Hematopoietic multipotent progenitor cell treated with erythropoietin and hydrocortisone succinate and interleukin-3 and kit ligand, for 15 days (in vitro differentiated cells): Measurements from ENCODE around the gene CCDC74A.
"Not testable (repeated sequence)": the region's sequence is repeated elsewhere in the genome, so short reads cannot be mapped to it uniquely, and the experiment has no call there.

Experiments used
- DNase-seq: peaks from one replicate; pipeline ENCODE4 v3.0.0-alpha.2; 2015; ENCODE audit warnings: low spot score

Gene CCDC74A

DNA sequence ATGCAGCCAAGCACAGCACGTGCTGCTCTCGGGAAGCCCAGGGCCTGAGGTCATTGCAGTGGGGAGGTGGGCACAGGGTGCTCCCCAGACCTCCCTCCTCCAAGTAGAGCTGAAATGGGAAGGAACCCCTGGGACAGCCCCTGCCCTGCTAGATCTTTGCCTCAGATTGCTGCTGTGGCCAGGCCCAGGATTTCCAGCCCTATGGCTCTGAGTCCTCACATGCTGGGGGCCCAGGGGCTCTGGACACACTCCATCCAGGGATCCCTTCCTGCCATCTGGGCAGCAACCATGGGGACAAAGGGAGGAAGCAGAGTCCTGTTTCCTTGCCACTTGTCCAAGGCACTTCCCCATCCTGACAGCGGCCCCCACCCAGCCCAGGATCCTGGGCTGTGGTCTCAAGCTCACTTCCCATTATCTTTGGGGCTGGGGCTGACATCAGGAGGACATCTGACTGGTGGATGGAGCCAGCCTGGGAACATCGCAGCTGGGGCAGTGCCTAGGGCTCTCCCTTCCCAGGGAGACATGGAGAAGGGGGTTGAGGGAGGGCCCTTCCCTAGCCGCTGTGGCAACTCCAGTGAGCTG is 2.3 kb downstream of the CCDC74A start:
- not testable (repeated sequence) for DNase-seq

DNA sequence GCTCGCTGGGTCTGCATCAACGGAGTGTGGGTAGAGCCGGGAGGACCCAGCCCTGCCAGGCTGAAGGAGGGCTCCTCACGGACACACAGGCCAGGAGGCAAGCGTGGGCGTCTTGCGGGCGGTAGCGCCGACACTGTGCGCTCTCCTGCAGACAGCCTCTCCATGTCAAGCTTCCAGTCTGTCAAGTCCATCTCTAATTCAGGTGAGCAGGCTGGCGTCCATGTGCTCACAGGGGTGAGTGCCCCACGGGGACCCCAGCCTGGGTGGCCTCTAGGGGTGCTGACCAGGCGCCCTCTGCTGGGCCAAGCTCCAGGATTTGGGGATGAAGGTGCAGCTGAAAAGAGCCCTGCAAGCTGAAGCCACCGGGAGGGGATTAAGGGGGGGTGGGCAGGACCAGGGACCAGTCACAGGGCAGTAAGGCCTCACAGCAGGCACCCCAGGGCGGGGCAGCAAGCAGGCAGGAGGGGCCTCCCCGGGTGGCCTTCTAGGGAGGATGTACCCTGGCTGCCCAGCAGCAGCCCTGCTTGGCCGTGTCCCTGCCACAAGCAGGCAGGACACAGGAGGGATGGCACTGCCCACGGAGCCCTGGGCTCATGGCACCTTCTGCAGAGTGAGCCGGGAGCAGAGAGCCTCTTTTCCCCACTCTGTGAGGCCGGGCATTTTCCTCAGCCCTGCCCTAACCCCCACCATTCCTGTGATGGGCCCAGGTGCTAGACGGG is 3.1 kb downstream of the CCDC74A start:
- DNase-seq = not testable (repeated sequence)

DNA sequence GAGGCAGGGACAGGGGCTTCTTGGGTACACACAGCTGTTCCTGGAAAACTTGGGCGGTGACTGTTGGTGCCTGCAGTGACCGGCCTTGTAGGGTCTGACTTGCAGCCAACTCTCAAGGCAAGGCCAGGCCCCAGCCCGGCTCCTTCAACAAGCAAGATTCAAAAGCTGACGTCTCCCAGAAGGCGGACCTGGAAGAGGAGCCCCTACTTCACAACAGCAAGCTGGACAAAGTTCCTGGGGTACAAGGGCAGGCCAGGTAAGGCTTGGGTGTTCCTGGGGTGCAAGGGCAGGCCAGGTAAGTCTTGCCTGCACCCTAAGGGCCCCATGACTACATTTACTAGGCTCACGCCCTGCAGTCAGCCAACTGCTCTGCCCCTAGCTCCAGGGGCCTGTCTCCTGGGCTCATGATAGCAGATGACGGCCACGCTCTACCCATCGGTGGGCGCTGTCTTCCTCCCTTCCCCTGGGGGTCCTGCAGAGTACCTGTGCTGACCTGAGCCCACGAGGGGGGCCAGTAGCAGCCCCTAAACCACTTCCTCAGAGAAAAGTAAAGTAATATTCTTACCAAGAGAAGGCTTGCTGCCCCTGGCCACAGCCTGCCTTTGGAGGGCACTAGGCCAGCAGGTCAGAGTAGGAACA is 4.0 kb downstream of the CCDC74A start:
- not testable (repeated sequence) for DNase-seq

GRCh38 chr2:131532723-131533608 is 5.3 kb downstream of the CCDC74A start:
- not testable (repeated sequence) for DNase-seq

DNA sequence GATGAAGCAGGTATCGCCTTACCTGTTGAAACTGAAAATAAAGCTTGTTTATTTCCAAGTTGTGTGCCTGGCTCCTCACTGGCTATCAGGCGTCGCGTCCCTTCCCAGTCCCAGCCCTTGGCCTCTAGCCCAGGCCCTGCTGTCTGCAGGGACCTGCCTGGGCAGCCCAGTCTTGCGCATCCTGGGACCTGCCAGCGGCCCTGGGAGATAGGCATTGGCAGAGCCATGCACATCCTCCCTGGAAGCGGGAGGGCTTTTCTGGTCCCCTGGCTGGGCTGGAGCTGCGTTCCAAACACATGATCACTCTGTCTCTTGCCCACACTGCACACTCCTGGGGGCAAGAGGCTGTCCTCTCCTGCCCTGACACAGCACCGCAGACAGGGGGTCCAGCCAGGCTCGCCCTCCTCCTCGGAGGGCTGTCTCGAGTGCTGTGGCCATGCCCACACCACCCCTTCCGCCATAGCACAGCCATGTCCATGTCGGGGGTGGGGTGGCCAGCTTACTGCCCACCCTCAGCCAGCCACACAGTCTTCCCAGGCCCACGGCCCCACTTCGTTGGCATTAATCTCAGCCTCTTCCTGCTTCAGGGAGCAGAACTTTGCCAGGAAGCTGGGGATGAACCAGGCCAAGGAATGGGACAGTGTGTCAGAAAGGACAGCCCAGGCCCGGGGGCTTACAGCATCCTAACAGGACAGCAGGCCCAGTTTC is 6.1 kb downstream of the CCDC74A start:
- DNase-seq = not testable (repeated sequence)

DNA sequence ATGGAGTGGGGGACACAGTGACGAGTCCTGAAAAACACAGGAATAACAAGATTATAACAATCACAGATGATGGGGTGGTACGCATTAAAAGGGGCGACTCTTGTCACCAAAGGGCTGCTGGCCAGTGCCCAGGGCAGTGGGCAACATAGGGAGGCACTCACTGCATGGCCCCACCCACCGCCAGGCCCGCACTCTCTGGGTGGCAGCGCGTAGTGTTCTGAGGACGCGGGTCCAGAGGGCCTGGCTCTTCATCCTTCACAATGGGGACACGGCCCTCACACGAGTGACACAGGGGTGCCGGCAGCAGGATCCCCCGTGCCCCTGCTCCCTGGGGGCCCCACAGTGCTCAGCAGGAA is 6.6 kb downstream of the CCDC74A start:
- DNase-seq = not testable (repeated sequence)

DNA sequence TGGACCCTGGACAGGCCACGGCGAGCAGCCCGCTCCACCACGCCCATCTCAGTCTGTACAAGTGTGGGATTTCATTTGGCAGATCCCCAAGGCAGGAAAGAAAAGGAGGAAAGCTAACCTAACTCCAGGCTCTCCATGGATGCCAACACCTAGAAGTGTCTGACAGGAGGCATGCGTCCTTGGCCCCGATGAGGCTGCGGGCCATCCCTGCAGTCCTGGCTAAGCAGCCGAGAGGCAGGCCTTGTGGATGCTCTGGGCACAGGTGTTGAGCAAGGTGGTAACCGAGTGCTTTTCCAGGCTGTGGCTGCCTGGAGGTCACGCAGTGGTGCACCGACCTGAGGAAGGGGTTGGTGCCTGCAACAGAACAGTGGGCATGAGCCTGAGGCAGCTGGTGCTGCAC is 7.3 kb downstream of the CCDC74A start:
- DNase-seq = not testable (repeated sequence)

DNA sequence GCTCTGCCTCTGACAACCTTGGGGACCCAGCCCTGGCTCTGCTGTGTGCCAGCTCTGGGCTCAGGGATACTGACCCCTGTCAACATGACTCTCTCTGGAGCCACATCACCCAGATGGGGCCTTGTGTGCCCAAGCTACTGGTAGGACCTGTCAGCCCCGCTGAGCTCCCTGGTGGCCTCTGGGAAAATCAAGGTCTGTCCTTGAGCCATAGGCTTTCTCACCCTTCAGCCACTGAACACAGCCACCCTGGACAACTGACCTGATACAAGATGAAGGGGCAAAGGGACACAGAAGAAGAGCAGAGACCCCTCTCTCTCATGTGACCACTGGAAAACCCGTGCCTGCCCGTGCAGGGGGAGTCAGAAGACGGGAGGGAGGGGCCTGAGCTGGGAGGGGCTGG is 7.8 kb downstream of the CCDC74A start:
- no peak for DNase-seq

DNA sequence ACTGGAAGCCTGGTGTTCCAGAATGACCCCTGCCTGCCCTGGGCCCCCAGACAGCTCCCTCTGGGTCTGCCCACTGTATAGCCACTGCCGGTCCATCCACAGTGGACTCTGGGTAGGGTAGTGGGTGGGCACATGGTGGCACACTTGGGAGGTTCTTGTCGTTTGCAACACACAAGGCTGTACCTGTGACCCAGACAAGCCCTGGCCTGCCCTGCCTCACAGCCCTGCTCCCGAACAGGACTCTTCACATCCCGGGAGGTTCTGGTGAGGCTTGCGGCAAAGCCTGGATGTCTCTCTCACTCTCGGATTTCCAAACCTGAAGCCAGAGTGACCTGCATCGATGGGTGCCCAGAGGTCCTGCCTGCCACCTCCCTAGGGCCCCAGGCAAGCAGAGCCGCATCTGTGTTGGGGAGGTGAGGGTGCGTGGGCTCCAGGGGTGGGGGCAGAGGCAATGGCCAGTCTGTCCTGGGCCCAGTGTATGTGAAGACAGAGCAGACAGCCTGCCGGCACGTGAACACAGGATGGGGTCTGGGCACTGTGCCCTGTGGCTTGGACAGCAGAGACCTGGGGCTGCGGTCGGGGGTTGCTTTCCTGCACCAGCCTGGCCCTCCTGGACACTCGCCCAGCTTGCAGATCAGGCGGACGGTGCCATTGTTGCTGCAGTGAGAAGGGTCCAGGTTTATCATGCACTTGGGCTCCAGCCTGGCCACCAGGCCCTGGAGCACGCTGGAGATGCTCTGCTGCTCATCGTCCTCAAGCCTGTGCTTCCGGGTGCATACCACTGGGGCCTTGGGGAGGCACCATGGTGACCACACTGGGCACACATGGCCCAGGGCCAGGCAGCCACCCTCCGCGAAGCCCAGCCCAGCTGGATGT is 8.5 kb downstream of the CCDC74A start:
- DNase-seq = not testable (repeated sequence)

GRCh38 chr2:131536841-131537240 is 9.2 kb downstream of the CCDC74A start:
- DNase-seq = not testable (repeated sequence)

DNA sequence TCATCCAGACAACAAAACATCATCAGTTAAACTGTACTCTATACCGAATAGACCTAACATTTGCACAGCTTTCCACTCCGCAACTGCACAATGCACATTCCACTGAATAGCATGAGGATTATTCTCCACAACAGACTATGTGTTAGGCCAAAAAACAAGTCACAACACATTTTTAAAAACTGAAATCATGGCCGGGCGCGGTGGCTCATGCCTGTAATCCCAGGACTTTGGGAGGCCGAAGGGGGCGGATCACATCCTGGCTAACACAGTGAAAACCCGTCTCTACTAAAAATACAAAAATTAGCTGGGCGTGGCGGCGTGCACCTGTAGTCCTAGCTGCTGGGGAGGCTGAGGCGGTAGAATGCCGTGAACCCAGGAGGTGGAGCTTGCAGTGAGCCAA is 11.2 kb downstream of the CCDC74A start:
- DNase-seq = not testable (repeated sequence)

GRCh38 chr2:131542438-131543384 is 15.0 kb downstream of the CCDC74A start:
- DNase-seq = no peak

DNA sequence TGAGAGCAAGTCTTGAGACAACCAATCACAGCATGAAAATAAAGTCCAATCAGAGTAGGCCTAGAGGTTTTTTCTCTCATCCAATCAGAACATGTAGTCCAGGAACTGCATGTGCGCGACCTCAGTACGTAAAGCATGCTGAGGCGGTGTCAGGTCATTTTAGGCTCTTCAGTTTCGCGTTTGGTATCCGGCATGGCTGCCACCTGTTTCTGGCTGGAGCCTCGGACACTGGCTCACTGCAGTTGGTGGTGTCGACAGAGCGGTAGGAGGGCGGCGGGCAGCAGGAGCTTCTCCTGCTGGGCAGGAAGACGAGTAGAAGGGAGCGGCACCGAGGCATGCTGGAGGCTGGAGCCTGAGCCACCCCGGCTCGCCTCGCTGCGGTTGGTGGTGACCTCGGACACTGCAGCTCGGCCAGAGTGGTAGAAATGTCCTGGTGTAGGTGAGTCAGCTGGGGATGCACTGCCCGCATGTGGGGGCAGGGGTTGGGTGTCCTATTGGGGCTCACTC is 15.8 kb downstream of the CCDC74A start:
- no peak for DNase-seq

GRCh38 chr2:131544006-131544812 is 16.5 kb downstream of the CCDC74A start:
- not testable (repeated sequence) for DNase-seq

DNA sequence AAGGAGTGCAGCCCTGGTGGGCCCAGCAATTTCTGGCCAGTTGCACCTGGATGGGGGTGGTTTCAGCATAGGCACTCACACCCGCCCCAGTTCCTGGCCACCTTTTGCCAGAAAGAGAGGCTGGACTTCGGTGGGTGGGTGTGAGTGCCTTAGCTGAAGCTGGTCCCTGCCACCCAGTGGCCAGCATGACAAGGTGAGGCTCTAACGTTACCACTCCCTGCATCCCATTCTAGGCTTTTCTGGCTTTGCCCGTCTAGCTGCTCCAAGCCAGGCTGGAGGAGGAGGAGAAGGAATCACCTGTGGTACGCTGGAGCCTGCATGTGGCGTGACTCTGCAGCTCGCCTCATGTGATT is 17.1 kb downstream of the CCDC74A start:
- DNase-seq = not testable (repeated sequence)

DNA sequence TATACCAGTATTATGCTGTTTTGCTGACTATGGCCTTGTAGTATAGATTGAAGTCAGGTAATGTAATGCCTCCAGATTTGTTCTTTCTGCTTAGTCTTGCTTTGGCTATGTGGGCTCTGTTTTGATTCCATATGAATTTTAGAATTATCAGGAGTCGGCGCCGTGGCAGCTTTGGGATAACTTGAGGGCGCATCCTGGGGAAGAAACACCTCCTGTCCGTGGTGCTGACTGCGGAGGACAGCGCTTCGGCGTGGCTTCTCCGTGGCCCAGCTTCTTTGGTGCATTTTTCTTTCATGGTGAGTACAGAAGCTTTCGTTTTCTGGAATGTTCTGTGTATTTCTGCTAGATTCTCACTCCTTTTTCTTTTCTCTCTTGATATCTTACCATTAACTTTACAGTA is 25.2 kb downstream of the CCDC74A start:
- no peak for DNase-seq

GRCh38 chr2:131556998-131557397 is 29.3 kb downstream of the CCDC74A start:
- no peak for DNase-seq

DNA sequence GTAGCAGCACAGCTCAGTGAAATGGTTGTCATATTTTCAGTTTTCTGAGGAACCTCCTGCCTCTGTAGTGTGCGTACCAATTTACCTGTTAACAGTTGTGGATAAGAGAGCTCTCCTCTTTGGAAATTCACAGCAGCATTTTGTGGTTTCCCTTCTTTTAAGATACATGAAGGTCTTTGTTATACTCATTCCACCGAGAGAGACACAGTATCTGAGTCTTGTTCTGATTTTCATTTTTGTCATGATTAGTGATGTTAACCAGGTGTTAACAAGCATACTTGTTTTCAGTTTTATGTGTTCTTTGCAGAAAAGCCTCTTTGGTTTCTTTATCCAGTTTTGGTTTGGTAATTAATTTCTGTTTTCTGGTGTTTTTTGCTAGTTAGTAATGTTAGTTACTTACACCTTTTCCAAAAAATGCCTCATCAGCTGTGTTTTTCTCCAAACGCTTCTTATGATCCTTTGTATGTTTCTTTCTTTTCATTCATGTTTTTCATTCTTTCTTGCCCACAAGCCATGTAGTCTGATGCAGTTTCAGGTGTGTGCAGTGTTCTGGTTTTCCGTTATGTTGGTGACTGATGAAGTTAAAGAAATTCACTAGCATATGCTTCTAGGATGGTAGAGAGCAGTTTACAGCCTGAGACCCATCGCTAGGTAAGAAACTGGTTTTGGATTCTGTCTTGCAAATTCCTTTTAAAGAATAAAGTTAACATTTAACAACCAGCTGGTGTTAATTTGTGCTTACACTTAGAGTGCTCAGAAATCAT is 30.1 kb downstream of the CCDC74A start:
- no peak for DNase-seq
